ENCODE results near the gene DPM3.
"Not testable (repeated sequence)": the region's sequence is repeated elsewhere in the genome, so short reads cannot be mapped to it uniquely, and the experiment has no call there.

The DPM3 gene

GRCh38 chr1:155175281-155175926 lies 35.1 kb upstream of the DPM3 start:
- DNase-seq (ENCODE audit: low spot score): peak; percentile 65

- peak; percentile 82 for DNase-seq (ENCODE audit: low spot score)
Observed at GRCh38 chr1:155174324-155175280, 34.3 kb upstream of the DPM3 start.

GRCh38 chr1:155173478-155174323 lies 33.4 kb upstream of the DPM3 start, which contains the start of gene TRIM46:
Gene TRIM46 (plus strand): TSS chr1:155173849. CDS start chr1:155173967, 118 bp downstream.
- DNase-seq (ENCODE audit: low spot score): peak; percentile 74

- peak; percentile 99 for DNase-seq (ENCODE audit: low spot score)
Observed at GRCh38 chr1:155172732-155173477, 32.6 kb upstream of the DPM3 start, which contains the start of gene KRTCAP2. Gene KRTCAP2 (minus strand): TSS chr1:155173304. CDS start chr1:155173224, 80 bp downstream.

- DNase-seq (ENCODE audit: low spot score): no peak
Observed at GRCh38 chr1:155171836-155172731, 31.8 kb upstream of the DPM3 start.

GRCh38 chr1:155170806-155171205 lies 30.5 kb upstream of the DPM3 start:
- no peak for DNase-seq (ENCODE audit: low spot score)

GRCh38 chr1:155170101-155170785 lies 29.9 kb upstream of the DPM3 start:
- DNase-seq (ENCODE audit: low spot score): no peak

GRCh38 chr1:155169541-155169940 lies 29.2 kb upstream of the DPM3 start:
- no peak for DNase-seq (ENCODE audit: low spot score)

GRCh38 chr1:155168456-155169210 lies 28.3 kb upstream of the DPM3 start:
- no peak for DNase-seq (ENCODE audit: low spot score)

- not testable (repeated sequence) for DNase-seq (ENCODE audit: low spot score)
Observed at GRCh38 chr1:155168105-155168445, 27.7 kb upstream of the DPM3 start.

GRCh38 chr1:155167166-155168104 lies 27.1 kb upstream of the DPM3 start:
- DNase-seq (ENCODE audit: low spot score): peak; percentile 93

- DNase-seq (ENCODE audit: low spot score): peak; percentile 82
Observed at GRCh38 chr1:155166471-155167165, 26.3 kb upstream of the DPM3 start.

GRCh38 chr1:155166051-155166470 lies 25.7 kb upstream of the DPM3 start:
- no peak for DNase-seq (ENCODE audit: low spot score)

GRCh38 chr1:155164625-155165024 lies 24.3 kb upstream of the DPM3 start:
- DNase-seq (ENCODE audit: low spot score): not testable (repeated sequence)

- not testable (repeated sequence) for DNase-seq (ENCODE audit: low spot score)
Observed at GRCh38 chr1:155163785-155164184, 23.5 kb upstream of the DPM3 start.

GRCh38 chr1:155162631-155163030 lies 22.3 kb upstream of the DPM3 start:
- DNase-seq (ENCODE audit: low spot score): not testable (repeated sequence)

- DNase-seq (ENCODE audit: low spot score): no peak
Observed at GRCh38 chr1:155160128-155160527, 19.8 kb upstream of the DPM3 start.

Data from SK-N-DZ (cell line).